ENCODE results near the gene HUNK.

Gene HUNK

DNA sequence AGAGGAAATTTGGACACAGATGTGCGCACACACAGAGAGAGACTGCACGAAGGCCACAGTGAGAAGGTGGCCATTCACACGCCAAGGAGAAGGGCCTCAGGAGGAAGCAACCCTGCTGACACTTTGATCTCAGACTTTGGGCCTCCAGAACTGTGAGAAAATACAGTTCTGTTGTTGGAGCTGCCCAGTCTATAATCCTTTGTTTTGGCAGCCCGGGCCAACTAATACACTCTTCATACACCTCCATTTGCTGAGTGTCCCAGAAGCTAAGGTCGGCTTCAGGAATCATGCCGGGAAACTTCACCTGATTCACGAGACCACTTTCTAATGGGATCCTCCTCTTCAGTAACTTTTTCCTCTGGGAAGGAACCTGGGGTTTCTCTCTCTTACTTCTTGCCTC is 23.2 kb downstream of the HUNK start:
- no peak for DNase-seq (ENCODE audit: low spot score)

DNA sequence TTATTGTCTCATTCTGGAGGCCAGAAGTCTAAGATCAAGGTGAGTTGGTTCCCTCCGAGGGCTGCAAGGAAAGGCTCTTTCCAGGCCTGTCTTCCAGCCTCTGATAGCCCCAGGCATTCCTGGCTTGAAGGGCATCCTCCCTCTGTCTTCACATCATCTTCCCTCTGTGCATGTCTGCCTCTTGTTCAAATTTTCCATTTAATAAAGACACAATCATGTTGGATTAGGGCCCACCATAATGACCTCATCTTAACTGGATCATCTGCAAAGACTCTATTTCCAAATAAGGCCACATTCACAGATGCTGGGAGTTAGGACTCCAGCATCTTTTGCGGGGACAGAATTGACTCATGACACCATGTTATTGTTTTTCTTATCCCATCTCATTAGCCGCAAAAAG is 24.5 kb downstream of the HUNK start:
- DNase-seq (ENCODE audit: low spot score): no peak

DNA sequence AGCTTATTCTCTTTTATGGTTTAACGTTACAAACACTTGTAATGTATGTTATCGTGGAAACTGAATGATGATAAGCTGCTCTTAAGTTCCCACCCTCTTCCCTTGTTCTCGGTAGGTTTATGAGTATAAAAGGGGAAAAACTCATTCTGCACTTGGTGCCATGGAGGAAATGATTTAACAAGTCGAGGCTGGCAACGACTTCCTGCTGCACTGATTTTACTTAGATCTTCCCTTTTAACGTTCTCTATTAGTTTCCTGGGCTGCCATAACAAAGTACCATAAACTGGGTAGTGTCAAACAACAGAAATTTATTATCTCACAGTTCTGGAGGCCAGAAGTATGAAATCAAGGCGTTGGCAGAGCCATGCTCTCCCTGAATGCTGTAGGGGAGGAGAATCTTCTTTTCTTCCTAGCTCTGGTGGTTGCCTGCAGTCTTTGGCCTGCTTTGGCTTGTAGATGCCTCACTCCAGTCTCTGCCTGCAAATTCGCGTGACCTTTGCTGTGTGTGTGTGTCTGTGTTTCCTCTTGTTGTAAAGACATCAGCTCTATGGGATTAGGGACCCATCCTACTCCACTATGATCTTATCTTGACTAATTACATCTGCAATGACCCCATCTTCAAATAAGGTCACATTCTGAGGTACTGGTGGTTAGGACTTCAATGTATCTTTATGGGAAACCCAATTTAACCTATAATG is 26.3 kb downstream of the HUNK start:
- DNase-seq (ENCODE audit: low spot score): no peak

DNA sequence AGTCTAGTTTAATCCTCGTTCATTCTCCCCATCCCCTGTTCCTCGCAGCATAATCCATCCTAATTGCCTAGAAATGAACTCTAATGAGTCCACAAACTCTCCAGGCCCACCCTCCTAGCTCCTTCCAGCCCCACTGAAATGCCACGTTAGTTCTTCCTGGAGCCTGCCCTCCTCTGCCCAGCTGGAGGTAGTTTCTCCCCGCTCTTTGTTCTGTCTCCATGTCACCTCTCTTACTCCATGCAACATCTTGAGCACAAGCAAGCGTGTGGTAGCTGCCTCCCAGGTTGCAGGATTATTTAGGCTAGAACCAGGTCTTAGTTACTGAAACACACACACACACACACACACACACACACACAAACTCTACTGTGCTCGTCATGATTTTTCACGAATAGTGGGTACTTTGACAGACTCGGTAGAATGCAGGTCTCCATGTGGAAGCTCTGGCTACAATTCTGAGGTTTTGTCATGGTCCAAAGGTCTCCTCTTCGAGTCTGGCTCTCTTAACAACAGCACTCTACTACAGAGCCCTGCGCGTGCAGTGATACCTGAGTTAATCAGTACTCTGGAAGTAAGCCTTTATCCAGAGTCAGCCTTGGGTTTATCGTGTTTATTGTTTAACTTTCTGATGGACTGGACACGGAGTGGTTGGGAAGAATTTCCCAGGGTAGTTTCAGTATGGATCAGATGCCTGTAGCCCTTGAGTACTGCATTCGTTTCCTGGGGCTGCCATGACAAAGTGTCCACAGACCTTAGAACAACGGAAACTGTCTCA is 27.5 kb downstream of the HUNK start:
- DNase-seq (ENCODE audit: low spot score): no peak

DNA sequence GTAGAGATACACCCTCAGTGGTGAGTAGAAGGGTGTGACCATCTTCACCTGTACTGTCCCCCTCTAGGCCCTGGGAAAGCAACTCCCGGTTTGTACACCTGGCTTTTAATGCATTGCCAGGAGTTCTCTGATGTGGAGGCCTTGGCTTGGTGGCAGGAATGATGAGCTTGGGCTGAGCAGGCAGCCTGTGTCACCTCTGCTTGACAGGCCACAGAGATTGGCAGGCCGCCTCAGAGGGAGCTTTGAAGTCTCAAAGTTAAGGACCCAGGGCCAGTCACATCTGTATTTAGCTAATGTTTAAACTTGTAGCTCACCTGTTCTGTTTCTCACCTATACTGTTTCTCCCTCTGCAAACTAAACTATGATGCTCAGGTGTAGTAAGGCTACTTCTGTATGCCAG is 28.5 kb downstream of the HUNK start:
- DNase-seq (ENCODE audit: low spot score): no peak

DNA sequence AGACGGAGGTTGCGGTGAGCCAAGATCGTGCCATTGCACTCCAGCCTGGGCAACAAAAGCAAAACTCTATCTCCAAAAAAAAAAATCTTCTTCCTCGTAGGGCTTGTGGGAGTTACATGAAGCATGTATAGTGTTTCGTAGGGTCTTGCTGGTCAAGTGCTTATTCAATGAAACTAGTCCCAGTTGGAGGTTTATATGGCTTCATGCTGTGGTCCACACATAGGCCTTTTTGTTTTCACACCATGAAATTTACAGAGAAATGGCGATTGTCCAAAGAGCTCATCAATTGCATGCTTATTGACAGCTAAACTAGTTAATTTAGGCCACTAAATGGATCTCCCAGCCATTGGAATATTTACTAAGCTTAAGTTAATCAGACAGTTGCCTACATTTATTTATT is 29.6 kb downstream of the HUNK start:
- DNase-seq (ENCODE audit: low spot score): no peak

DNA sequence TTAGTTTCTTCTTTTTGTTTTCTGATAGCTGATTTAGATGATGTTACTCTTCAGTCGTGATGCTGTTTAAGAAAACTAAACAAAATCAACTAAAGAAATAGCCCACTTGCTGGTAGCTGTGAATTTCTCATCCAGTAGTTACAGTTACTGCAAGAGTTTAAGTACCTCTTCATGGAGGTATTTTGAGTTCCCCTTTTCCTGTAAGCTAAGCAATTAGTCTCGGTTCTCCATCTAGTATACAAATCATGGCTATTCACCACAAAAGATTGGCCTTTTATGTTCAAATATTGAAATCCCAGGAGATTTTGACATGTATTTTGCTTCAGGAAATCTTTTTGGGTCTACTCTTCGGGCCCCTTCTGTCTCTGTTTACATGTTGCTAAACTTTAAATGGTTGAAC is 31.1 kb downstream of the HUNK start:
- DNase-seq (ENCODE audit: low spot score): no peak

DNA sequence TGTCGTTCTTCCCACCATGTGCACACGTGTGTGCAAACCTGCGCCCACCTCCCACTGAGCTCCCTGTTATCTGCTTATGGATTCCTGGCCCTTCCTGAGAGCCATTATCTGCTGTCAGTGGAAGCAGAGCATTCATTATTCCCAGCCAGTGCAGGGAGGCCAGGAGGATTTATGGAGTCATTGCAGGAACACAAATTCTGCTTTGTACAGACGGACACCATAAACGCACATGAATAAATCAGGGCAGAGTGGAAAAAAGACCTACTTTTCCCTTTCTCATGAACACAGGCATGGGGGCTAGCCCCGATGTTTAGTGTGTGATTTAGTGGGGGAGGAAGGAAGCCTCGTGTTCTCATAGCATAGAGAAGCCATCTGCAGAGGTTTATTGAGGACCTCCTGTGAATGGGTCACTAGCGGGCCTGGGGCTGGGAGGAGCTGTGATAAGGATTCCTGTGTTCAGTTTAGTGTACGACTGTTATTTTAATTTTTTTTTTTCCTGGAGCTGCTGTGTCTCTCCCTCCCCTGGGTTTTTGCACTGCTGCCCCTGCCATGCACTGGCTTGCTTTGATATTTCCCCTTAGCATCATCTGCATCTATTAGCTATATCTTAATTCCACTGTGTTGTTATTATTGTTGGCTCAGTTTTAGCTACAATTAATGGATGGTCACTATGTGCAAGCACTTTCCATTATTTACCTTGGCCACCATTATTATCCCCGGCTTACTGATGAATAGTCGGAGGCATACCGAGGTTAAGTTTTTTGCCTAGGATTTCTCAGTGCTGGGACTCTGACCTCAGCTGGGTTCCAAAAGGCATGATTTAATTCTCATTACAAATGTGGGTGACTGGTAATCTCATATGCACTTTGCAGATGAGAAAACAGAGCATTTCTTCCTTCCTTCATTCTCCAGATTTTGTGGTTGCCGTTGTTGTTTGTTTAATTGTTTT is 33.0 kb downstream of the HUNK start:
- no peak for DNase-seq (ENCODE audit: low spot score)

DNA sequence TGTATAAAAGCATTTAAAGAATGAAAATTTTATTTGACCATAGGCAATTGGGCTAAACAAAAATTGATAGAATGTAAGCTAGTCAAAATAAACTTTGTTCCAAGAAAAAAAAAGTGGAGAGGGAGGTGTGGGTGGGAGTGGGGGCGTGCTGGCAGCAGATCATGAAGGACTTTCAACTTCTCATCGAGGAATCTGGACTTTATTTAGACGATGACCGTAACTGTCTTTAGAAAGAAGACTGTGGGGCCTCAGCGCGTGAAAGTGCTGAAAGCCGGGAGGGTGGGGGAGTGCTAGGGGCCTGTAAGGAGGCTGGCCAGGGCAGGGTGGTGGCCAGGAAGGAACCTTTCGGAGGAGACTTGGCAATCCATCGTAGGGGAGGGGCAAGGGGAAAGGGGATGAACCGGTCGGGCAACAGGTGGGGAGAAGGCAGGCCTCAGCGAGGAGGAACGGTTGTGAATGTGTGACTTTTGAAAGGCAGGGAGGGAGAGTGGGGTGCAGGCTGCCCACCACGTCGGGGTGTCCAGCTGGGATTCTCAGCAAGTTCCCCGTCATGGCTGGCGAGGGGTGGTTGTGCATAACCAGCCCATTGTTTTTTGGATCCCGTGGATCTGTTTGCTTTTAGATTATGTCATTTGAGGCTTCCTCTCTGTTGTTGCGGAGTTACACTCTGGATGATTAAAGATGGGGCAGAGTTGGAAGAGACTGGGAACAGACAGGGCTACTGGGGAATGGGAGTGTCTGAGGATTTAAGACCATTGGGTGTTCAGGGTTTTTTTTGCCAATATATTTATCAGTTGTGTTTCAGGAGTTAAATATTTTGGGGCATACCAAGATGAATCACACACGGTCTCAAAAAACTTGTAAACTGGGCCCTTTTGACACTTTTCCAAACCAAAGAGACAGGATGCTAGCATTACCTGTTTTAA is 35.5 kb downstream of the HUNK start:
- no peak for DNase-seq (ENCODE audit: low spot score)

DNA sequence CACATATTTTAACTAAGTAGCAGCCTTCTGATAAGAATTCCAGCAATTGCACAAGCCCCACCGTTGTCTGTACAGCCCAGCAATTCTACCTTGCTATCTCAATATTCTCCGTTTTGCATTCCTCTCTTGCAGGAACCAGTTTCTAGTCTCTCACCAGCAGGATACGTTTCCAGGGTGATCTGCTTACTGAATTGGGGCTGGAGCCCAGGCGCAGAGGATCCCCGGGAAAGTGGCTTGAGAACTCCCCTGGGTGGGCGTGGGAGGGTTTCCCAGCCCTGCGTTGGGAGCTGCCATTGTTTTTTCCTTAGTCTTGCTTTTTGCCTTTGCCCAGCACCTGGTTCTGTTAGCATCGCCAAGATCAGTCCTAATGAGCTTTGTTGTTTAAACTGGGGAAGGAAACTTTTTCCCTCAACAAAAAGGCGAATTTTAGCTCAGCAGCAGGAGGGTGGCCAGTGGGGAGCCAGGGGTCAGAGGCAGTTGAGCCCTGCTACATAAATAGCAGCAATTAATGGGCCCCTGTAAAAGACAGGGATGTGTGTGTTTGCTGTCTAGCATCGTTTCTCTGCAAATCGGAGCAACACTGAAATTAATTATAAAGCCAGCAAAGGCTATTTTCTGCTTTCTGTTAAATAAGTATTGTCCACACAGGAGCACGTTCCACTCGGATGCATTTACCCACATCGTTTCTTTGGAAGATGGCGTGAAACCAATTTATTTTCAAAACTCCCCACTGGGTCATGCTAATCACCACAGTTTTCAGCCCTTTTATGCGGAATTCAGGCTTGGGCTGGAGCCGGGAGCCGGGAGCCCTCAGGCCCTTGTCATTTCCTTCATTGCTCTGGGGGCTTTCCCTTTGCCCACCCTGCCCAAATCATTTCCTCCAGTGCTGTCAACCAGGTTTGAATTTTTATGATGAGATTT is 36.6 kb downstream of the HUNK start:
- no peak for DNase-seq (ENCODE audit: low spot score)

DNA sequence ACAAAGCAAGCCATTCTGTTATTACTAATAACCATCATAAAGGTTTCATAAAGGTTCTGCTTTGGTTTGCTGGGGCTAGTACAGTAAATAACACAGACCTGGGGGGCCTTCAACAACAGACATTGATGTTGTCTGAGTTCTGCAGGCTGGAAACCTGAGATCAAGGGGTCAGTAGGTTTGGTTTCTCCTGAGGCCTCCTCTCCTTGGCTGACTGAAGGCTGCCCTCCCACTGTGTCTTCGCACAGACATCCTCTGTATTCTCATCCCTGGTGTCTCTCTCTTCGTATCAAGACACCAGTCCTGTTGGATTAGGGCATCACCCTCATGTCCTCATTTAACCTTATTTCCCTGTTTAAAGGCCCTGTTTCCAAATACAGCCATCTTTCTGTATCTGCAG is 37.3 kb downstream of the HUNK start:
- no peak for DNase-seq (ENCODE audit: low spot score)

DNA sequence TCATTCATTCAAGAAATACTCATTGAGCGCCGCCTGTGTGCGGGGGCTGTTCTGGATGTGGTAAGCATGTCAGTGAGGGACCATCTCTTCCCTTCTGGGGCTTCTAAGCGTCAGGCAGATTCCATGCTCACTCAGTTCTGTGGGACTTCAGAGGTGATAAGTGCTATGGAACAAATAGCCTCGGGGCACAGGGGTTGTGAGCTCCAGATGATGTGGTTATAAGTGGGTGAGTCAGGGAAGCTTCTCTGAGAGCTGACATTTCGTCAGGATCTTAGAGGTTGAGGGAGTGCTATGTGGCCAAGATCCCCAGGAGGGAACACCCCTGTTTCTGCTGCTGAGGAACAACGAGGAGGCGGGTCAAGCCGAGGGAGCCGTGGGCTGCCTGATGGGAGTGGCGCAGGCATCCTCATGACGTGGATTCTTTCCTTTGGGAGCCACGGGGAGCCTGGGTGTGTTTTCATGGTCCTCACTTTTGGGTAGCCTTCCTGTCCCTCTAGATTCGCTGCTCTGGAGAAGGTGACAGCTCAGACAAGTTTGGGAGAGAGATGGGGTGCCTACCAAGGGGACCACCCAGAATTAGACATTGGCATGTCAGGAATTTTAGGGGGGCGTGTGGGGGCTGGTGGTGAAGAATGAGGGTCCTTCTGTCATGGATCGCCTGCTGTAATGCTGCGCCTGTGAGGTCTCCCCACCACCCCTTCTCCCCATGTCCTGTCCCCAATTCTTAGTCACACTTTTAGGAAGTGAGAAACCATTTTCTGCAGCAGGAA is 38.5 kb downstream of the HUNK start:
- no peak for DNase-seq (ENCODE audit: low spot score)

DNA sequence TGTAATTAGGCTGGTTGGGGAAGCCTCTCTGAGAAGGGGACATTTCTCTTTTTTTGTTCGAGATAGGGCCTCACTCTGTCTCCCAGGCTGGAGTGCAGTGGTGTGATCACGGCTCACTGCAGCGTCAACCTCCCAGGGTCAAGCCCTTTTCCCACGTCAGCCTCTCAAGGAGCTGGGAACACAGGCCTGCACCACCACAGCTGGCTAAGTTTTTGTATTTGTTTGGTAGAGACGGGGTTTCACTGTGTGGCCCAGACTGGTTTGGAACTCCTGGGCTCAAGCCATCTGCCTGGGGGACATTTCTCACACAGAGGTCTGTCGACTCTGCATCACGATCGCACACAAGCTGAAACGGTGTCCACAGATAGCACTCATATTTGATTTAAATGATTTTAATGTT is 39.7 kb downstream of the HUNK start:
- DNase-seq (ENCODE audit: low spot score): no peak

DNA sequence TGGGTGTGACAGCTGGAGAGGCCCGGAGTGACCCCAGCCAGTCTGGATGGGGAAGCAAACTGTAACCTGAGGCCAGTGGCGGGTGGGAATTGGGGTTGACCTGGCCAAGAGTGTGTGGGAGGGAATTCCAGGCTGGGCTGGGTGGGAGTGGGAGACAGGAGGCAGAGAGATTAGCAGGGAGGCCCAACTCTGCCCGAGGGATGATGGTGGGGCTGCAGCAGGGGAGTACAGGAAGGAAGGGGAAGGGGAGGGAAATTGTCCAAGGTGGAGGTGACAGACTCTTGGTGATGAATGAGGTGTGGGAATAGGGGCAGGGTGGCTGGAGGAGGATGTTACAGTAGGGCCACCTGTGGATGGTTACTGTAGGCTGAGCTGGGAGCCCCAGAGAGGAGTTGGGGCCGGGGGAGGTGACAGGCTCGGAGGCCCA is 40.4 kb downstream of the HUNK start:
- DNase-seq (ENCODE audit: low spot score): no peak

DNA sequence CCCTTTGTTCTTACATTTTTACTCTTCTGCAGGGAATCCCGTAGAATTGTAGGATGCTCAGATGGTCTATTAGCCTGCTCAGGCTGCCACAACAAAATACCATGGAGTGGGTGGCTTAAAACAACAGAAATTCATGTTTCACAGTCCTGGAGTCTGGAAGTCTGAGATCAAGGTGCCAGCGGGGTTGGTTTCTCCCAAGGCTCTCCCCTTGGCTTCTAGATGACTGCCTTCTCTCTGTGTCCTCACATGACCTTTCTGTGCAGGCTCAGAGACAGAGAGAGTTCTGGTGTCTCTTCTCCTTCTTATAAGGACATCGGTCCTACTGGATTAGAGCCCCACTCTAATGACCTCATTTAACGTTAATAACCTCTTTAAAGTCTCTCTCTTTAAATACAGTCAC is 41.7 kb downstream of the HUNK start:
- DNase-seq (ENCODE audit: low spot score): no peak

DNA sequence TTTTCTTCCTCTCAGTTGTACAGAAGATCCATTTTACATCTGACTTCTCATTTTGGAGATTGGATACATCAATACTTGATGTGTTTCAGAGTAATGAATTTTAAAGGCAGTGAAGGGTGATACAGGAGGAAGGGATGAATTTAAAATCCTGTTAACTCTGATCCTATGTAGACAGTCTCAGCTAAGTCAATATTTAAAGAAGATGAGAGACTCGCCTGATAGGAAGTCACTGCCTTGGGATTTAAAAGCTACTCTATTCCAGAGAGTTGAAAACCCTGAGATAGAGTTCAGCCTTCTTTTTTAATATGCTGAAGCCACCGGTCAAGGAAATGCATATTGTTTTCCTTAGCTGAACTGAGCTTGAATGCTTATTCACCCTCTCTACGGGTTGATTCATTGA is 42.7 kb downstream of the HUNK start:
- no peak for DNase-seq (ENCODE audit: low spot score)

DNA sequence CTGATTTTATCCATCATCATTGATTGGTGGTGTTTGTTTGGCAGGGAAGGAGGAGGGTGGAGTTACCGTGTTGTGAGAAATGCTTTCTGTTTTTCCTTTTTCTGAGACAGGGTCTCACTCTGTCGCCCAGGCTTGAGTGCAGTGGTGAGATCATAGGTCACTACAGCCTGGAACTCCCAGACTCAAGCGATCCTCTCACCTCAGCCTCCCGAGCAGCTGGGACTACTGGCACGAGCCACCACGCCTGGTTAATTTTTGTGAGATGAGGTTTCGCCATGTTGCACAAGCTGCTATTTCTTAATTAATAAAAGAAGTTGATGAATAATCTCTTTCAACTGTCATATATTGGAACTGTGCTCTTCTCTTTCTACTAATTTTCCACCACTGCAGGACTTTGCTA is 44.3 kb downstream of the HUNK start:
- DNase-seq (ENCODE audit: low spot score): no peak

DNA sequence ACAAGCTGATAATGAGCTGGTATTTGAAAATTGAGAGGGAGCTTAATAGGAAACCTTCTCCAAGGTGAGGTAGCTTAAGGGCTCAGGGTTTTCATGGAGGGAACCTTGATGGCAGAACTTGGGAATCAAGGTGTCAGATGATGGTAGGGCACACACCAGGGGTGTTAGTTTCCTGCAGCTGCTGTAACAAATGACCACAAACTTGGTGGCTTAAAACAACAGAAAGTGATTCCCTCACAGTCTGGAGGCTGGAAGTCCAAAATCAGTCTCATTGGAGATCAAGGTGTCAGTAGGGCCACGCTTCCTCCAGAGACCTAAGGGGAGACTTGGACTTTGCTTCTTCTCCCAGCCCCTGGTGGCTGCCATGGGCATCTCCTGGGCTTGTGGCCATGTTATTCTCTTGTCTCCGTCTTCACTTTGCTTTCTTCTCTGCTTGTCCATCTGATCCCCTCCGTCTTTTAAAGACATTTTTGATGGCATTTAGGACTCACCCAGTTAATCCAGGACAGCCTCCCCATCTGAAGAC is 45.5 kb downstream of the HUNK start:
- DNase-seq (ENCODE audit: low spot score): no peak

DNA sequence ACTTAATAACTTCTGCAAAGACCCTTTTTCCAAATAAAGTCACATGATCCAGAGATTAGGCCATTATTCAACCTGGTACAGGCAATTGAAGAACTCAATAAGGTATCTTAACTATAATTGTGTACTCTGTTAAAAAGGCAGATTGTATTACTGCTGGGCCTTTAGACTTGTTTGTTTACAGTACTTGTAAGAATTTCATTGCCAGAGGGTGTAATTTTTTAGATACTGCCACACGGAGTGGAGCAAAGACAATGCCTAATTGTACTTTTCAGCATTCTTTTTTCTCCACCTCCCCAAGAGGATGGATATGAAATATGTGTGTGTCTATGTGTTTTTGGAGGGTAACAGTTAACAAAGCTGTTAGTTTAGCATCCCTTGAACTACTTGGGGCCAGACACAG is 47.5 kb downstream of the HUNK start:
- no peak for DNase-seq (ENCODE audit: low spot score)

Measured in Ammon's horn (tissue), 1 donor.